Breast epithelium (tissue), 3 donors: ENCODE measurements around the gene RPS6KC1.

Experiments used
- CTCF ChIP-seq, 3 donors: fragments of 450-650 bp; IDR thresholded peaks; one replicate each; pipeline ENCODE4 v1.5.1; 2016 to 2017; ENCODE audit warnings: antibody characterized with exemption in 3 of 3, mild to moderate bottlenecking in 3 of 3, moderate library complexity in 3 of 3
- POLR2A ChIP-seq: fragments of 450-650 bp; IDR thresholded peaks from one replicate; pipeline ENCODE4 v1.6.1; 2016; ENCODE audit warnings: antibody characterized with exemption, mild to moderate bottlenecking, moderate library complexity
- POLR2AphosphoS5 ChIP-seq, 3 donors: sonication (generic); formaldehyde crosslinking; IDR thresholded peaks; one replicate each; pipeline ENCODE4 v1.6.1; 2017; ENCODE audit warnings: antibody characterized with exemption in 3 of 3

DNA sequence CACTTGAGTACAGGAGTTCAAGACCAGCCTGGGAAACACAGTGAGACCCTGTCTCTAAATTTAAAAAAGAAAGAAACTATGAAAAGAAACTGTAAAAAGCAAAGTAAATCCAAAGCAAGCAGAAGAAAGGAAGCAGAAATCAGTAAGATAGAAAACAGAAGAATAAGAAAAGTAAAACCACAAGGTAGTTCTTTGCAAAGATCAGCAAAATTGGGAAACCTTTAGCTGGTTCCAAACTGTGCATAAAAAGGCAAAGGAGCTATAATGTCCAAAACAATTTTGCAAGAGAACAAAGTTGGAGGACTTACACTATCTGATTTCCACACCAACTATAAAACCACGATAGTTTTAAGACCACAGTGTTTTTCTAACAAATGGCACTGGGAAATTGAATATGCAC, 218.8 kb downstream of the RPS6KC1 start:
- TF ChIP-seq CTCF (IDR thresholded peaks at IDR 0.05) (no peak), POLR2A (no peak), POLR2AphosphoS5 (IDR thresholded peaks at IDR 0.05) (no peak)
